H7 (cell line): ENCODE measurements around the gene HS3ST6. TPM values are rescaled to one million over a fixed set of nuclear protein-coding genes. Genes with fewer than 3 reads are reported as not detected.
"Not testable (repeated sequence)": the region's sequence is repeated elsewhere in the genome, so short reads cannot be mapped to it uniquely, and the experiment has no call there.

Experiments used
- DNase-seq: peaks from one replicate; pipeline ENCODE4 v3.0.0; 2012
- H3K27me3 ChIP-seq: 2 replicates; pipeline ENCODE4 v1.6.0; 2011; ENCODE audit warnings: mild to moderate bottlenecking, low read length; ENCODE audit not compliant: control insufficient read depth, insufficient read depth
- H3K36me3 ChIP-seq: replicated peaks from 2 replicates; pipeline ENCODE4 v1.5.1; 2011; ENCODE audit warnings: low read length; ENCODE audit not compliant: control insufficient read depth, insufficient read depth
- H3K4me3 ChIP-seq: 2 replicates; pipeline ENCODE4 v1.5.1; 2011; ENCODE audit warnings: low read depth, mild to moderate bottlenecking, control low read depth, low read length, moderate library complexity; ENCODE audit not compliant: insufficient read depth
- total RNA-seq: library from RNA; depleted of rRNA; stranded (reverse); fragments of >200 nt; shearing (Covaris generic); gene quantifications from 2 replicates; pipeline ENCODE4 v1.2.3, GENCODE V29; 2014

The HS3ST6 gene
- total RNA-seq, 1 experiment from 2014 or later: not detected

DNA sequence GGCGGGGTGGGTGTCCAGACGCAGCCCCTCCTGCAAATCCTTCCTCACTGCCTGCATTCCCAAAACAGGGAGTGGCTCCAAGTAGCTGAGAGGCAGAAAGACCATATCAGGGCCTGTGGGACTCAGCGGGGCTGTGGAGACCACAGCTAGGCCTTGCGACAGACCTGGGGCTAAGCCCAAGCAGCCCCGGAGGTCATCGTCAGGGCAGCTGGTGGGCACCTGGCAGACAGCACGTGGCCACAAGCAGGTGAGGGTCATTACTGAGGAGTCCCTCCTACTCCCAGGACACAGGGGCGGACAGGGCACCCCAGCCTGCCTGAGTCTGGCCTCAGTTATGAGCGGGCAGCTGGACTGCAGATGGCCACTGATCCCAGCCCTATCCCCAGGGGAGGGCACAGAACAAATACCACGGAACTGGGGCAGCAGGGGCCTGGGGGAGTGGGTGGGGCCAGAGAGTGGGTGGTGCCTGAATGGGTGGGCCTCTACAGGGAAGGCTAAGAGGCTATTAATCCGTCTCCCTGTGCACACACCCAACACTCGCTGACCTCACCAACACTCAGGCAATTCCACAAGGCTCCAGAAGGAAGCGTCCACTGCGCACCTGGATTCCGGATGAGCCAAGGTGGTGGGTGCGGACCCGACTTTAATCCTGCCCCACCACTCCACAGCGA, 8.5 kb downstream of the HS3ST6 start:
- DNase-seq: peak; percentile 68
- Histone ChIP-seq H3K36me3 (no peaks in the 10 kb centered on the region), H3K4me3 (no peak overlapping the region), H3K27me3 (peaks cover 12% of the 10 kb centered on the region)

DNA sequence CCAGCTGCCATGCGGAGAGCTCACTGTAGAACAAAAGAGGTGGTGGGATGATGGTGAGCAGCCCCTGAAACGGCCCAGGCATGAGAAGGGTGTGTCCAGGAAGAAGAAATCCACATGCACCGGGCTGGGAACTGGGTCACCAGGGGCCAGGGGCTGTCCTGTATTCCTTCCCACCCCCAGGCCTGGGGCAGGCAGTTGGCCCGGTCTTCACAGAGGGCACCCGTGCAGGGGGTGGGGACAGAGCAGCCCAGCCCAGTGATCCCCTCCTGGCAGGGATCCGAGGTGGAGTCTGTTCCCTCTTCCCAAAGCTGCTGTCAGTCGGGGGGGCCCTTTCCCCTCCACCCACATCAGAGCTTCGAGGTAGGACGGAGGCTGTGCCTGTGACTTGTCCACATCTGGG, 9.2 kb downstream of the HS3ST6 start:
- peak; percentile 55 for DNase-seq
- Histone ChIP-seq H3K36me3 (no peaks in the 10 kb centered on the region), H3K4me3 (no peak overlapping the region), H3K27me3 (peaks cover 6% of the 10 kb centered on the region; the same call in 1 of the 2 replicates)

DNA sequence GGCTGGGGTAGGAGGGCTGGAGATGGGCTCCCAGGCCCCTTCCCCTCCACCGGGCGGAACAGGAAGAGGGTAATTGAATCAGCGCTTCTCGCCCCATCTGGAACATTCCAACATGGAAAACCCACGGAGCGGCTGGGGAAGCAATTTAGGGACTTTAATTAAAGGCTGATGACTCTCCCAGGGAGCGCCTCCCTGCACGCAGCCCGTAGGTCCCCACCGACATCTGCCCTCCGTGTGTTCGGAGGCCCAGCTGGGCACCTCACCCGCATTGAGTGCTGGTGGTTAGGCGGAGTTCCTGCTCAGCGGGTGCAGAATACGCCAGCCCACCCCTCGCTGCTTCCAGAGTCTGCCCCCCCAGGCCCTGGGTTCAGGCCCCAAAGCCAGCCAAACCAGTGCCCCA, 10.0 kb downstream of the HS3ST6 start:
- Histone ChIP-seq H3K27me3 (0 out of 2 replicates have a peak, but pooled peaks cover 4% of the 10 kb centered on the region), H3K4me3 (no peak overlapping the region), H3K36me3 (no peaks in the 10 kb centered on the region)
- peak; percentile 60 for DNase-seq

DNA sequence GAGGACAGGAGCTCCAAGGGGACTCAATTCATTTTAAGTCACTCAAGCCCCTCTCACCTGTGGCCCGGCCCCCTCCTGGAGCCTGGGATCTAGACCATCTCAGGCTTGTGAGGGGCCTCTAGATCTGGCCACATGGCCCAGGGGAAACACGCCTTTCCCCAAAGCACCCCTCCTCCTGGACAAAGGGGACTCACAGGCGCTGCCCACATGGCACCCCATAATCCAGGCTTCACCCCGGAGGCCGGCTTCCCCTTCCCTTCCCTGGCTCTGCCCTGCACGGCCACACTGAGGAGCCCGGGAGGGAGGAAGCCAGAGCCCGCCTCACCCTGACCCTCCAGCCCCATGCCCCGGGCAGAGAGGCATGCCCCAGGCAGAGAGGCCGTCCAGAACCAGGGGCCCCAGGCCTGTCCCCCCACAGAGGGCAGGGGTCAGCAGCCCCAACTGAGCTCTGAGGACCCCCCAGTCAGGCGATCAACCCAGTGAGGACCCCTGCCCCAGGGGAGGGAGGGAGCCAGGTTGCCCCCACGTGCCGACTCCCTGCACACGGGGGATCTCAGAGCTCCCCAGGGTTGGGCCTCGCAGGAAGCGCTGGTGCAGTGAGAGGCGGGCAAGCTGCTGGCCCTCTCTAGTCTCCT, 10.9 kb downstream of the HS3ST6 start:
- Histone ChIP-seq H3K27me3 (0 out of 2 replicates have a peak, but pooled peaks cover 4% of the 10 kb centered on the region), H3K36me3 (no peaks in the 10 kb centered on the region), H3K4me3 (no peak overlapping the region)
- peak; percentile 65 for DNase-seq

DNA sequence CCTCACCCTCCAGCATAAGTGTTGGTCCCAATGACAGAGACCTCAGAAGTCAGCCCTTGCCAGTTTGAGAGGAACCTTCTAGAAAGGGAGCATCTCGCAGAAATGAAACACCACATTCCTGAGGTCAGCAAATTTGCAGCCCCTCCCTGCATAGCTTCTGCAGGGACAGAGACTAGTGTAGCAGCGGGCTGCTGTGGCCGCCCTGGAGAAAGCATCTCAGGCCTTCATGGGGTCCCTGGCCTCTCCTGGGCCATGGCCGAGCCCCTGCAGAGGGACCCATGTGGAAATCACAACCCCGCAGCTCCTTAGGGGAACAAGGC, 11.4 kb downstream of the HS3ST6 start:
- no peaks in the 10 kb centered on the region for H3K36me3 ChIP-seq
- DNase-seq: peak; percentile 51
- H3K4me3 ChIP-seq: no peak overlapping the region
- H3K27me3 ChIP-seq: 0 out of 2 replicates have a peak, but pooled peaks cover 4% of the 10 kb centered on the region

DNA sequence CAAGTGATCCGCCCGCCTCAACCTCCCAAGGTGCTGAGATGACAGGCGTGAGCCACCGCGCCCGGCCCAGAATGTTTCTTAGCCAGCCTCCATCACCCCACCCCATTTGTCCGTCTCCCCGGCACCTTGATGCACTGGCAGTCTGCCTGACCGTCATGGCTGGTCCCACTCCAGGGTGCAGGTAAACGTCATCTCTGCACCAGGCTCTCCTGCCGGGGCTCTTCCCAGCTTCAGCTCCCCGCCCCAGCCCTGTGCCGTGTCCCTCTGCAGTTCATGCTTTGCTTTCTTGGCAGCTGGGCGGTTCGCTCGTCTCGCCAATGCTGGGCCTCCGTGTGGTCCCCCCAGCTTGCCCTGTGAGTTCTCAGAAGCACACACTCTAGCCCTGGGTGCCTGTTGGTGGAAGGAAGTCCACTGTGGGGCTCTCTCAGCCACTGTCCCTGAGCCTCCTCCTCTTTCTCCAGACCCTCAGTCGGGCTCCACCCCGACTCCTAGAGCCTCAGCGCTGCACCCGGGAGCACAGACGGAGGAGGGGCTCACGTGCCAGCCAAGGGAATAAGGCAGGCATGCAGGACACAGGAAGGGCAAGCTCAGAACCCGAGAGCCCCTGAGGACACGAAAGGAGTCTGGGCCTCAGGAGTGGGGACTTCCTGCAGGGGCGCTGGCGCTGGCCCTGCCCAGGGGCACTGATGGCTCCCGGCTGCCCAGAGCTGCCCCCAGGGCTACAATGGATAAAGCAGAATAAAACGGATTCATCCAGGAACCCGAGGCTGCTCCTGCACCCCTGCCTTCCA, 12.0 kb downstream of the HS3ST6 start:
- H3K36me3 ChIP-seq: no peaks in the 10 kb centered on the region
- H3K27me3 ChIP-seq: 0 out of 2 replicates have a peak, but pooled peaks cover 4% of the 10 kb centered on the region
- DNase-seq: peak; percentile 67
- H3K4me3 ChIP-seq: no peak overlapping the region

DNA sequence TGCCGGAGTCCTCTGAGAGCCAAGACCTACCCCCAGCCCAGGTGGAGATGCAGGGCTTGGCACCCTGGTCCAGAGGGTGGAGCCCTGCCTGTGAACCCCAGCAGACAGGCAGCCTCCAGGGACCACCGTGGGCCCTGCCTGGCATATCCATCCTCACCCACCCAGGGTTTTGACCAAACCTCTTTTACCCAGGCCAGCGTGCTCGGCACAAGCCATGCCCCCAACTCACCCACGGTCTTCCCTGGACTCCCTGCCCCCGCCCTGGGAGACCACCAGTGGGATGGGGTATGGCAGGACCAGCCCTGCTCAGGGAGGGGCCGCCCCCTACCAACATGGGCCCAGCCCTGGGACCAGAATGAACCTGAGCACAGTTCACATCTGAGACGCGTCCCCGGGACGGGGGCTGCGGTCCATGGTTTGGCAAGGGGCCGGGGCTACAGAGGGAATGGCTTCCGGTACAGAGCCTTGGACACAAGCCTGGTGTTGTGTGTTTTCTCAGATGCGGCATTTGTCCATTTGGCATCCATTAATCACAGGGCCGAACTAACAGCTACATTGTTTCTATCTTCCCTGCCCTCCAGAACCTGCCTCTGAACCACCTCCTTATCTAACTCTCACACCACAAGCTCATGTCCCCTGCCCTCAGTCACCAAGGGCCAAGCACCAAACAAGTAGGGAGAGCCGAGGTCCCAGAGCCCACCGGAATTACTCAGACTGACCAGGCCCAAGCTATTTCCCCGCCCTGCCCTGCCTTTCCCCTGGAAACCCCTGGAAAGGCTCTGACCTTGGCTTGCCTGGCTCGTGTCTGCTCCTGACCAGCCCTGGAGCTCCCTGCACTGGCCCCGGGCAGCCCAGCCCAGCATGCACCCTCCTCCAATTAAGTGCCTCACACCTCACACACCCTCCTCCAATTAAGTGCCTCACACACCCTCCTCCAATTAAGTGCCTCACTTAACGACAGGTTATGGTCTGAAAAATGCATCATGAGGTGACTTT, 14.1 kb downstream of the HS3ST6 start:
- Histone ChIP-seq H3K27me3 (0 out of 2 replicates have a peak, but pooled peaks cover 4% of the 10 kb centered on the region), H3K36me3 (no peaks in the 10 kb centered on the region), H3K4me3 (no peak overlapping the region)
- DNase-seq: peak; percentile 40

DNA sequence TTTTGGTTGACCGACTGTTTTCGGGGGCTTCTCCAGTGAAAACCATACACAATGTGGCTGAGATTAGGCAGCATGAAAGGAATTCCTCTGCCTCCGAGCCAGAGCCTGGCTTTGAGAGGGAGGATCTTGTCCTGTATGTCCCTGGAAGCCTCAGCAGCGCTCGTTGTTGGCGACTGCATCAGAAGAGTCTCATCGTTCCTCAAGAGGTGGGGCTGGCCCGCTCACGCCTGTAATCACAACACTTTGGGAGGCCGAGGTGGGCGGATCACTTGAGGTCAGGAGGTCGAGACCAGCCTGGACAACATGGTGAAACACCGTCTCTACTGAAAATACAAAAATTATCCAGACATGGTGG, 15.0 kb downstream of the HS3ST6 start:
- Histone ChIP-seq H3K27me3 (0 out of 2 replicates have a peak, but pooled peaks cover 4% of the 10 kb centered on the region), H3K4me3 (no peak overlapping the region), H3K36me3 (no peaks in the 10 kb centered on the region)
- DNase-seq: peak; percentile 28

DNA sequence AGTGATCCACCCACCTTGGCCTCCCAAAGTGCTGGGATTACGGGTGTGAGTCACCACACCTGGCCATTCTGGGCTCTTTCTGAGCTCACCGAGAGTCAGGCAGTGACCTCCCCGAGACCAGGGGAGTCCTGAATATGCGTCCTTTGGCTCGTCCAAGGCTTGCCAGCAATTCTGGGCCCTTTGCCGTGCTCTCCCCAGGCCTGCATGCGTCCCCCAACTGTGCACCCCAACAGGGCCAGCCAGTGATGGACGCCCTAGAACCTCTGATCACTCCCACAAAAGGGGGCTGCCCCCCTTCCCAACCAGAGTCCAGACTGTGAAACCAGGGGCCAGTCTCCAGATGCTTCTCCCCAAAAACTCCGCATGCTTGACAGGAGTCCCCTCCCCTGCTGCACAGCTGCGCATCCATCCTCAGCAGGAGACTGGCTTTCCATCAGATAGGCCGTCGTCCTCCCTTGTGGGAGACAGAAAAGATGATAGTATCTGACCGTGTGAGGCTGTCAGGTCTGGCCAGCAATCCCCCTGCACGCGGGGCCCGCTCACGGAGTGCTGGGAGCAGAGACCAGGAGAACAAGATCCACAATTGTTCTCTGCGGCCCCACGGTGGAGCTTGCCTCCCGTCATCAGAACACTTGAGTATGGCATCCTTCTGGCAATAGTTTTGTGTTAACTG, 15.5 kb downstream of the HS3ST6 start:
- H3K4me3 ChIP-seq: no peak overlapping the region
- DNase-seq: no peak
- H3K36me3 ChIP-seq: no peaks in the 10 kb centered on the region
- 0 out of 2 replicates have a peak, but pooled peaks cover 2% of the 10 kb centered on the region for H3K27me3 ChIP-seq

DNA sequence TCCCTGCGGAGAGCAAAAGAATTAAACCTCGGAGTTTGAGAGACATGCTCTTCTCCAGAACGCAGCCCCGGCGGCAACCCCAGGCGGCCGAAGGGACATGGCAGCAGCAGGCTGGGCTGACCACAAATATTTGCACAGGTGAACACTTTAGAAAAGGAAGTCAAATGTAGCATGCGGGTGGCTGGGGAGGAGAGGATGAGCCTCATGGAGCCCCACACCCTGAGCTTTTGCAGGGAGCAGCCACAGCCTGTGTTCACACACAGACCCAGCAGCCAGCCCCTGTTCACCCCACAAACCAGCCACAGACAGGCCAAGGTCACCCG, 17.8 kb downstream of the HS3ST6 start:
- DNase-seq: no peak
- Histone ChIP-seq H3K27me3 (no peaks in the 10 kb centered on the region), H3K4me3 (no peak overlapping the region), H3K36me3 (no peaks in the 10 kb centered on the region)

DNA sequence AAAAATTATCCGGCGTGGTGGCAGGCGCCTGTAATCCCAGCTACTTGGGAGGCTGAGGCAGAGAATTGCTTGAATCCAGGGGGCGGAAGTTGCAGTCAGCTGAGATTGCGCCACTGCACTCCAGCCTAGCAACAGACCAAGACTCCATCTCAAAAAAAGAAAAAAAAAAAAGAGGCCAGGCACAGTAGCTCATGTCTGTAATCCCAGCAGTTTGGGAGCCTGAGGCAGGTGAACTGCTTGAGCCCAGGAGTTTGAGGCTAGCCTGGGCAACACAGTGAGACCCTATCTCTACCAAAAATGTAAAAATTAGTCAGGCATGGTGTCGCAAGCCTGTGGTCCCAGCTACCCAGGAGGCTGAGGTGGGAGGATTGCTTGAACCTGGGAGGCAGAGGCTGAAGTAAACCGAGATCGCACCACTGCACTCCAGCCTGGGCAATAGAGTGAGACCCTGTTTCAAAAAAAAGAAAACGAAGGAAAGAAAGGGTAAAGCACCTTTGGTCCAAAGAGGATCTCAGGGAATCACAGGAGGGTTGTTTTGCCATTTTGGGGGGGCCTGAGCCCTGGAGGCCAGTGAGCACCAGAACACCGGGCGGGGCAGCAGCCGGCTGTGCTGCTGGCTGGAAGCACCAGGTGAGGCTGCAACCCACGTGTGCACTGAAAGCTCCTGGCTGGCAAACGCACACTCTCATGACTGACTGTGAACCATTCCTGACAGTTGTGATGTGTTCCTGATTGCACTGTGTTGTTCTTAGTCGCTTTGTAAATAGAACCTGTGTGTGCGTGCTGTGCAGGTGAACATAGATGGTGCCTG, 18.4 kb downstream of the HS3ST6 start:
- Histone ChIP-seq H3K36me3 (no peaks in the 10 kb centered on the region), H3K4me3 (no peak overlapping the region), H3K27me3 (no peaks in the 10 kb centered on the region)
- DNase-seq: no peak

DNA sequence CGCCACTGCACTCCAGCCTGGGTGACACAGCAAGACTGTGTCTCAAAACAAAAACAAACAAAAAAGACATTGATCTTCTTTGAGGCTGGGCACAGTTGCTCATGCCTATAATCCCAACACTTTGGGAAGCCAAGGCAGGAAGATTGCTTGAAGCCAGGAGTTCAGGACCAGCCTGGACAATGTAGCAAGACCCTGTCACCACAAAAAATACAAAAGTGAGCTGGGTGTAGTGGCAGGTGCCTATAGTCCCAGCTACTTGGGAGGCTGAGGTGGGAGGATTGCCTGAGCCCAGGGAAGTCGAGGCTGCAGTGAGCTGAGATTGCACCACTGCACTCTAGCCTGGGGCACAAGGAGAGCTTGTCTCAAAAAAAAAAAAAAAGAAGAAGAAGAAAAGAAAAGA, 20.5 kb downstream of the HS3ST6 start:
- not testable (repeated sequence) for H3K4me3 ChIP-seq, DNase-seq, H3K27me3 ChIP-seq, H3K36me3 ChIP-seq

DNA sequence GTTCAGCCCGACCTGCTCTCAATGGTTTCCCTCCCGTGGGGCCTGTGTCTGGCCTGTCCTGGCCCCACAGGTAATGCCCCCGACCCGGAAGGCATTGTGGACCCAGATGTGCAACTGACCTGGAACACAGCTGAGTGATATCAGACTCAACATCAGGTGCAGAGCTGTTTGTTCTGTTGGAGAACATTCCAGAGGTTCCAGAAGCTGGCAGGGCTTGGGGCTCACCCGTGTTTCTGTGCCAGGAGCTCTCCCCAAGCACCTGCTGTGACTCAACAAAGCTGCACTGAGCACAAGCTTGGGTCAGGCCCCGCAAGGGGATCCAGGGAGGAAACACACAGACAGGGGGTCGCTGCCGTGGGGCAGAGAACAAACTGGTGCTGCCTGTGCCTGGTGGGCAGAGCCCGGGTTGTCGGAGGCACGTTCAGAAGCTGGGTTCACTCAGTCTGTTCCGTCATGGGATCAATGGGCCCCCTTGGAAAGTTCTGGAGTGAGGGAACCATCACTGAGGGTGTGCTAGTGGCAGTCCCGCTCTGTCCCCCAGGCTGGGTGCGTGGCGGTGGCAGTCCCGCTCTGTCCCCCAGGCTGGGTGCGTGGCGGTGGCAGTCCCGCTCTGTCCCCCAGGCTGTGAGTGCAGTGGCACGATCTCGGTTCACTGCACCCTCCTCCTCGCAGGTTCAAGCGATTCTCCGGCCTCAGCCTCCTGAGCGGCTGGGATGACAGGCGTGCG, 22.1 kb downstream of the HS3ST6 start:
- no peak for DNase-seq
- no peaks in the 10 kb centered on the region for H3K36me3 ChIP-seq
- no peaks in the 10 kb centered on the region for H3K27me3 ChIP-seq
- no peak overlapping the region for H3K4me3 ChIP-seq
